Smooth muscle cell (in vitro differentiated cells): ENCODE data around the gene KIAA0753. TPM values are rescaled to one million over a fixed set of nuclear protein-coding genes. Genes with fewer than 3 reads are reported as not detected.
"Not testable (repeated sequence)": the region's sequence is repeated elsewhere in the genome, so short reads cannot be mapped to it uniquely, and the experiment has no call there.

Source experiments
- DNase-seq: peaks from one replicate; lab custom pipeline; 2025; ENCODE audit not compliant: unreplicated experiment; lab: John Stamatoyannopoulos, UW
- H2AFZ ChIP-seq: fragments of 200-600 bp; sonication (generic); 2 replicates; pipeline ENCODE4 v1.6.0; 2016; ENCODE audit warnings: antibody characterized with exemption, low read depth, mild to moderate bottlenecking
- H3F3A ChIP-seq: fragments of 200-600 bp; sonication (generic); 2 replicates; pipeline ENCODE4 v1.6.0; 2017; ENCODE audit warnings: antibody characterized with exemption, low read depth
- H3K27ac ChIP-seq: fragments of 200-600 bp; sonication (generic); 2 replicates; pipeline ENCODE4 v1.5.1; 2016; ENCODE audit warnings: low read depth, mild to moderate bottlenecking
- H3K27me3 ChIP-seq: fragments of 200-600 bp; sonication (generic); 2 replicates; pipeline ENCODE4 v1.6.1; 2016; ENCODE audit warnings: low read depth, mild to moderate bottlenecking
- H3K36me3 ChIP-seq: fragments of 200-600 bp; sonication (generic); 2 replicates; pipeline ENCODE4 v1.5.1; 2016; ENCODE audit warnings: low read depth
- H3K4me1 ChIP-seq: fragments of 200-600 bp; sonication (generic); 2 replicates; pipeline ENCODE4 v1.5.1; 2016; ENCODE audit warnings: low read depth
- H3K4me2 ChIP-seq: fragments of 200-600 bp; sonication (generic); 2 replicates; pipeline ENCODE4 v1.6.0; 2016; ENCODE audit warnings: mild to moderate bottlenecking
- H3K4me3 ChIP-seq: fragments of 200-600 bp; sonication (generic); 2 replicates; pipeline ENCODE4 v1.5.1; 2016; ENCODE audit warnings: mild to moderate bottlenecking
- H3K79me2 ChIP-seq: fragments of 200-600 bp; sonication (generic); 2 replicates; pipeline ENCODE4 v1.6.0; 2016; ENCODE audit warnings: low read depth, mild to moderate bottlenecking
- H3K9ac ChIP-seq: fragments of 200-600 bp; sonication (generic); 2 replicates; pipeline ENCODE4 v1.6.0; 2016; ENCODE audit warnings: low read depth
- H3K9me3 ChIP-seq: fragments of 200-600 bp; sonication (generic); replicated peaks from 2 replicates; pipeline ENCODE4 v1.5.1; 2016; ENCODE audit warnings: low read depth
- H4K20me1 ChIP-seq: fragments of 200-600 bp; sonication (generic); 2 replicates; pipeline ENCODE4 v1.6.0; 2016; ENCODE audit warnings: low read depth
- CTCF ChIP-seq: fragments of 200-600 bp; sonication (generic); IDR thresholded peaks from 2 replicates; pipeline ENCODE4 v1.5.1; 2017; ENCODE audit warnings: borderline replicate concordance, mild to moderate bottlenecking, antibody characterized with exemption; ENCODE audit not compliant: insufficient read depth, poor library complexity, severe bottlenecking
- WGBS: methylation state at CpG from one replicate; pipeline ENCODE4 v1.1.7; 2016; ENCODE audit warnings: low lambda C conversion rate; 5-methylcytosine and 5-hydroxymethylcytosine counted together
- polyA plus RNA-seq: library from polyadenylated mRNA; unstranded; fragments of >200 nt; fragmentation: Nextera tagmentation; extraction: Ambion mirVana; gene quantifications from 2 replicates; pipeline ENCODE4 v1.2.1, GENCODE V29; 2016
- total RNA-seq: library from RNA; depleted of rRNA; stranded (reverse); fragments of >200 nt; gene quantifications from 2 replicates; pipeline ENCODE4 v1.2.3, GENCODE V29; 2014

The KIAA0753 gene
- total and polyA plus RNA-seq, 2 experiments from 2014 or later = 4.9 to 15.0 TPM

DNA sequence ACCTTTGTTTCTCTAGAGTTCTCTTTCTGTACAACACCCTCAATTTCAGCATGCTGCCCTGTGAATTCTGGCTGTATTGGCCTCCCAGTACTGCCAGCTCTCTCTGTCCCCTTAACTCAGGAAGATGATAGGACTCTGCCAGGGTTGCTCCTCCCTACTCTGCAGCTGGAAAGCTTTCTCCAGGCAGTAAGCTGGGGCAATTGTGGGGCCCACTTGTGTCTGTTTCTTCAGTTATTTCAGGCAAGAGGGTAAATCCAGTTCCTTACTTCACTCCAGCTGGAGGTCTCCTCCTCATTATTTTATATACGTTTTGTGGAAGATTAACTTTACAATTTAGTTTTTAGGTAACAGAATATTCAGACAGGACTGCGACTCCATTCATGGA is 20.9 kb upstream of the KIAA0753 start:
- no peaks in the 10 kb centered on the region for H3K36me3 ChIP-seq
- no peak overlapping the region for H3K4me2 ChIP-seq
- no peak for DNase-seq
- no peaks in the 10 kb centered on the region for H3K4me1 ChIP-seq
- H3K9me3 ChIP-seq = no peaks in the 10 kb centered on the region
- WGBS = 86% methylated on average over 2 of the region's 2 CpGs
- H3K9ac ChIP-seq = no peak overlapping the region
- H3K4me3 ChIP-seq = no peak overlapping the region
- no peaks in the 10 kb centered on the region for H3K79me2 ChIP-seq
- no peak overlapping the region for H3K27ac ChIP-seq
- no peaks in the 10 kb centered on the region for H3F3A ChIP-seq
- H4K20me1 ChIP-seq = no peaks in the 10 kb centered on the region
- H3K27me3 ChIP-seq = peaks cover 45% of the 10 kb centered on the region
- H2AFZ ChIP-seq = no peak overlapping the region
- no peak for TF ChIP-seq CTCF

DNA sequence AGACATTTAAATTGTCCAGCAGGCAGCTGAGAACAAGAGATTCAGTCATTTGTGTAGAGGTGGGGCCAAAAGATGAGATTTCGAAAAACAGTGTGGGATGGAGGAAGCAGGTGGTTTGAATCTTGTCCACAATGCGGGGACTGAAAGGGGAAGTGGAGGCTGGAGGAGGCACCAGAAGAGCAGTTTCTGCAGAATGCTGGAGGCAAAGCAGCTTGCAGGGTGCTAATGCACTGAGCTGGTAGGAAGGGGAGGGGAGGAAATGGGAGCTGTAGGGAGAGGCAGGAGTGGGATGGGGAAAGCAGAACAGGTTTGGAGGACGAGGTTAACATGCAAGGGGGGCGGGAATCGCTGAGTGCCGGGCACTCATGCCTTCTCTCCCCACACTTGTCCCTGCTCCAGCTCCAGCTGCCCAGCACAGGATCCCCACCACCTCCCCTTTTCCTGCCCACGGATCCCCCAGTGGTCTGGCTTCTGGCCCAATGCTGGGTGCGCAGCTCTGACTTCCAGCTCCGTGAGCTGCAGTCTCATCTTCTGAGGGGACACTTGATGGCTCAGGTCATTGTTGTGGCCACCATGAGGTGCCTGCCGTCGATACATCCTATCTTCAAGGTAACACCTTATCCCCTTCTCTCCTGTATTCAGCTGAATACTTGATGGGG is 20.4 kb upstream of the KIAA0753 start:
- TF ChIP-seq CTCF = no peak
- Histone ChIP-seq H3F3A (no peaks in the 10 kb centered on the region), H2AFZ (no peak overlapping the region), H3K9me3 (no peaks in the 10 kb centered on the region), H3K4me2 (no peak overlapping the region), H3K79me2 (no peaks in the 10 kb centered on the region), H3K36me3 (no peaks in the 10 kb centered on the region), H3K4me3 (no peak overlapping the region), H3K27ac (no peak overlapping the region), H3K9ac (no peak overlapping the region), H3K4me1 (no peaks in the 10 kb centered on the region), H4K20me1 (no peaks in the 10 kb centered on the region), H3K27me3 (peaks cover 47% of the 10 kb centered on the region)
- DNase-seq = no peak
- WGBS = 83% methylated on average over 7 of the region's 11 CpGs

GRCh38 chr17:6660101-6660500 is 19.6 kb upstream of the KIAA0753 start:
- Histone ChIP-seq H4K20me1 (no peaks in the 10 kb centered on the region), H3F3A (no peaks in the 10 kb centered on the region), H3K27ac (no peak overlapping the region), H3K9me3 (no peaks in the 10 kb centered on the region), H3K9ac (no peak overlapping the region), H2AFZ (no peak overlapping the region), H3K4me3 (no peak overlapping the region), H3K27me3 (peaks cover 53% of the 10 kb centered on the region), H3K36me3 (no peaks in the 10 kb centered on the region), H3K79me2 (no peaks in the 10 kb centered on the region), H3K4me2 (no peak overlapping the region), H3K4me1 (no peaks in the 10 kb centered on the region)
- 88% methylated on average over 9 of the region's 9 CpGs for WGBS
- DNase-seq = no peak
- no peak for TF ChIP-seq CTCF

- not testable (repeated sequence) for H4K20me1 ChIP-seq, H3F3A ChIP-seq, H2AFZ ChIP-seq, H3K4me3 ChIP-seq, H3K27ac ChIP-seq, H3K9ac ChIP-seq, DNase-seq, H3K4me2 ChIP-seq, H3K79me2 ChIP-seq, H3K36me3 ChIP-seq, H3K9me3 ChIP-seq
- Histone ChIP-seq H3K4me1 (peaks cover 12% of the 10 kb centered on the region), H3K27me3 (peaks cover 70% of the 10 kb centered on the region)
- 96% methylated on average over 2 of the region's 5 CpGs for WGBS
Measured at GRCh38 chr17:6658411-6658810, 17.9 kb upstream of the KIAA0753 start.
